ENCODE measurements around the gene GGNBP2.
A peak's percentile ranks its signal among the peaks of the same experiment; 100 is the strongest.

The GGNBP2 gene

DNA sequence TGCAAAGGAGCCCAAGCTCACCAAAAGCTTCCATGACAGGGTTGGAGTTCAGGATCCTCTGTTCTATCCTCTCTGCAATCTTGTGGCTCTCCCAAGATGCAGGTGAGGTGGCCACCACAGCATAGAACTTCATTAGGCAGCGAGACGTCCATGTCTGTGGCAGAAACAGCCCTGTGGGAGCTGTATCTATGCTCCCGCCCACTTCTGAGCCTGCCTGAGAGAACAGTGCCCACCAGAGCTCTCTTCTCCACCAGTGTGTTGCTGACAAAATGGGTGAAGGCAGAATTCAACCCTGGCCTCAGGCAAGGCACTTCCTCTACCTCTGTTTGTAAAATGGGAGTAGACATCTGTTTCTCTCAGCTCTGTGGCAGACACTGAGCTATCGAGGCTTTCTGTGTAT lies 28.9 kb upstream of the GGNBP2 start:
- DNase-seq: no peak

DNA sequence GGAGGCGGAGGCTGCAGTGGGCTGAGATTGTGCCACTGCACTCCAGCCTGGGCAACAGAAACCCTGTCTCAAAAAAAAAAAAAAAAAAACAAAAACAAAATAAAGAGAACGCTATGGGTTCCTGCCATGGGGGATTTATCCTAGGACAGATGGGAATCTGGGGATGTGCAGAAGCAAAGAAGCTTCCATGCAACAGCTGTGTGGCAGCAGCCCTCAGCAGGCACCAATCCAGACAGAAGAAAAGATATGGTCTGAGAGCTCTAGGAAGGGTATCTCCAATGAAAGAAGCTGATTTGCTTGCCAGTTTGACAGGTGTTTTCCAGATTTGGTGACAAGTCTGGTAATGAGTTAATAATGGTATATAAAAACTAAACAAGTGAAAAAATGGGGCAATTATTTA lies 21.6 kb upstream of the GGNBP2 start:
- no peak for DNase-seq

DNA sequence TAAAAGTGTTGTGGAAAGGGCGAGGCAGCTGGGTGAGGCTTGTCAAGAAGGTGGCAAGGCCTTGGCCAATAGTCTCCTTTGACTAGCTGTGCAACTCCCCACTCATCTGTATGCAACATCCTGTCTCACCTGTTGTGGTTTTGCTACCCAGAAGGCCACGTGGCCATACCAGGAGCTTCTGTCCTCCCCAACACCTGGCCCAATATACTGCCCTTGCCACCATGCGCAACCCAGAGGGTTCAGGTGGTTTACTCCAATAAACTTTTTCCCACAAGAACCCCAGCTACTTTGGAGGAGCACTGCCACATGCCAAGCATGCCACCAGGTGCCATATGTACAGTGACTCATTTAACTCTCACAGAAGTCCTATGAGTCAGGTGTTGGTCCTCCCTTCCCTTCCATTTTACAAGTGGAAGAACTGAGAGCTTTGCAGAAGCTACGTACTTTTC lies 20.3 kb upstream of the GGNBP2 start:
- no peak for DNase-seq

DNA sequence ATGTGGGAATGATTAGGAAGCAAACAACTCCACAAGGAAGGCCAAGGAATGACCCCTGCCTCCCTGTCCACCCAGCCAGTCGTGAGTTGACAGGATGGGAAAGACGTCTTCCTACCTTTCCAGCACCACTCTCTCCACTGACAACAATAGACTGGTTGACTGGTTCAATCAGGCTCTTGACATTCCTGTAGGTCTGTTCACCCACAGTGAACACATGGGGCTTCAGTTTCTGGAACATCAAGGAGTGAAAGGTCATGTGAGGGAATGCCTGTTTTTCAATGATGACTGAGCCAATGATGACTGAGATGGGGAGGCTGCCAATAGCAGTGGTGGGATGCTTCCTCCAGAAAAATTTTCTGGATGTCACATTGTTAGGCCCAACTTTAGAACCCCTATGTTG lies 19.6 kb upstream of the GGNBP2 start:
- no peak for DNase-seq

GRCh38 chr17:36525888-36526287 lies 18.8 kb upstream of the GGNBP2 start:
- no peak for DNase-seq

DNA sequence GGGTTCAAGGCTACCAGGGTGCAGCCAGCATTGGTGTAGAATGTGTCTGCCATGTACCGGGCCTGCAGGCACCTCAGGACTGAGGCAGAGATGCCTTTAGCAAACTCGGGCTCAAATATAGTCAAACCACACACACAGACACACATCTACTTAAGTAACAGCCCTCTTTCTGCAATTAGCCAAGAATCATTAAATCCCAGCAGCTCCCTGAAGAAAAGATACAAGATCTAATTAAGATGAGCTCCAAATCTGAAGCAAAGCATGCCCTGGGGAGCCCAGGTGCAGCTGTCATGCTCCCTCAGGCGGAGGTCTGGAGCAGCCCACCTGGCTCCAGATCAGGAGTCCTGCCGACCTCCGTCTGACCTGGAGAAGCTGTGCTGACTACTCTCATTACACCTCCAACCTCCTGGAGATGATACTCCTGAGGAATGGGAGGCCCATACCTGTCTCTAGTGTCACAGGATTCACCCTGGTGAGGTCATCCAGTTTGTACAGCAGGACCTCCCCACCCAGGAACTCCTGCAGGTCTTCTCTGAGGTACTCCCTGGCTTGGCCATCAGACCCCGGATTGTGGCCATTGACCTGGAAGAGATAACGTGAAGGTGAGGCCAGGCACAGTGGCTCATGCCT lies 17.0 kb upstream of the GGNBP2 start:
- no peak for DNase-seq

- DNase-seq: peak; percentile 73
These were observed 15.6 kb upstream of the GGNBP2 start for GRCh38 chr17:36529121-36529520.

DNA sequence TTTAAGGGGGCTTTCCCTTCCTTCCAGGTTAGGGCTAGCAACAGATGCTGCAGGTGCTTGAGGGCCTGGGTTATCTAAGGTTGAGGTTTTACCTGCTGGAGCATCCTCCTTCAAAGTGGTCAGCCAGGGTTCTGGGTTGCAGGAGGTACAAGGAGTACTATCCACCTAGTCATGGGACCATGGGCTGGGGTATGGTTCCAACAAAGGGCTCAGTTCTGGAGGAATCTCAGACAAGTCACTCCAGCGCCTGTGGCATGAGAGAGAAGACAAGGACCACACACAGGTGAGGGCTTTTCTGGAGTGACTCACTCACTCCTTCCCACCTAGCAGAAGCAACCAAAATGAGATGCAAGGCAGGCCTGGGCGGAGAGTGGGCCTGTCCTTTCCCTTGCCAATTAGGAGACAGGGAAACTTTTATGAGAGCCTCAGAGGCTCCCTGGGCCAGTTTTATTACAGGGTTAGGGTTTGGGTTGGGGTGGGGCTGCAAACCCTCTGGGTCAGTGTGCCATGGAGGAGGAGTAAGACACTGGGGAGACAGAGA lies 12.2 kb upstream of the GGNBP2 start:
- DNase-seq: no peak

DNA sequence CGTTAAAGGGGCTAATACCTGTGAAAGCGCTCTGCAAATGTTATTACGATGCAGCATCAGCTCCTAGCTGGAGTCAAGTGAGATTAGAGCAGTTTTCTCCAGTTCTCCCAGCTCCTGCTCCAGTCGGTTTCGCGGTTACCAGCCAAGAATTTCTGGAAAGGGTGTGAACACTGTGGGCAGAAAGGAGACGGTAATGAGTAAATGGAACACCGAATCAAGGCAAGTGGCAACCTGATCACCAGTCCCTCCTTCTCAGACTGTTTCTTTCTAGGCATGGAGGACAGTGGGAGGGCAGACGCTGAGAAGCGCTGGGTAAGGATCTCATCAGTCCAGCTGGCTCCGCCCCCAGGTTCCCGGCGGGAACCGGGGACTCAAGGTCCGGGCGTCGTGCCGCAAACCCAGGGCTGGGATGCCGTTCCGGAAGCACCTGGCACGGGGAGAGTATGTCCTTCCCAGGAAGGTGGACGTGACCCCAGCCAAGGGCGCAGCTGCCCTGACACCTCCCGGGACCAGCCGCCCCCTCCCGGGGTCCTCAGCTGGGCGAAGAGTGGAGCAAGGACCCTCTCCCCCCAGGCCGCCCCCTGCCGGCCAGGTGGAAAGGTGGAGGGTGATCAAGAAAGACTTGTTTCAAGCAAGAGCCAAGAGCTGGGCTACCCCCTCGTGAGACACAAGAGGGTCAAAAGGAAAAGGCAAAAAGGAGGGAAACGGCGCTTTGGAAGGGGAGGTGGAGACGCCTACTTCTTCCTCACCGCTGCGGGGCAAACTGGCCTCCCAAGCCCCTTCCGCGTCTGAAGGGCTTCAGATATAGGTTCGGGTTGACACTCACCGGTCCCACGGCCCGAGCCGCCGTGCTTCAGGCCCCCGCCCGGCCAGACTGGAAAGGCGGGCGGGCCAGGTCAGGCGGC lies 10.5 kb upstream of the GGNBP2 start:
- peak; percentile 64 for DNase-seq

- peak; percentile 91 for DNase-seq
These were observed 9.7 kb upstream of the GGNBP2 start, which contains the start of the genes MYO19 and PIGW for GRCh38 chr17:36534840-36535668. TSS of gene MYO19 (minus strand) at chr17:36534868. CDS start at chr17:36532538, 2,330 bp downstream. TSS of gene PIGW (plus strand) at chr17:36534987. CDS start at chr17:36537102, 2,115 bp downstream.

DNA sequence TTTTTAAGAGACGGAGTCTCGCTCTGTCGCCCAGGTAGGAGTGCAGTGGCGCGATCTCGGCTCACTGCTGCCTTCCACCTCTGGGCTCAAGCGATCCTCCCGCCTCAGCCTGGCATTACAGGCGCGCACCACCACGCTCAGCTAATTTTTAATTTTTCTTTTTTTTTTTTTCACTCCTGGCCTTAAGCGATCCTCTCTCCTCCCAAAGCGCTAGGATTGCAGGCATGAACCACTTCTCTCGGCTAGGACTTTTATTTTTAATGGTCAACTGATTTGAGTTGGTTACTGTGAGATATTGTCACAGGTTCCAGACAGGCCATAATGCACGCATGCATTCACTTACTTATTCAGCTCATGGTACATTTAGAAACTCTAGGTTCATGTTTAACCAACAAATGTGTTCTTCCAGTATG lies 9.0 kb upstream of the GGNBP2 start:
- DNase-seq: no peak

DNA sequence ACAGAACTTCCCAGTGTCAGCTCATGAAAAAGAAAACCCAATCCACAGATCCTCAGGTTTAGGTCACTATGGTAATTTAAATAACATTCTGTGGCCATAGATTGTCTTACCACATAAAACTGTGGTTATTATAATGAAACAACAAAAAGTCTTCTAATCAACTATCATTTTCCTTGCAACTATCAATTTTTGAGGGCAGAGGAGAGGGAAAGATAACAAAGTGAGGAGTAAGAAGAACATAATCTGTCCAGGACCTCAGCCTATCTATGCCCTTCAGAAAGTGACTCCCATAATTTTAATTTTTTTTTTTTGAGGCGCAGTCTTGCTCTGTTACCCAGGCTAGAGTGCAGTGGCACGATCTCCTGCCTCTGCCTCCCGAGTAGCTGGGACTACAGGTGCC lies 4.0 kb upstream of the GGNBP2 start:
- DNase-seq: no peak

GRCh38 chr17:36542755-36543154 lies 2.0 kb upstream of the GGNBP2 start:
- no peak for DNase-seq

GRCh38 chr17:36544044-36544306 lies 744 bp upstream of the GGNBP2 start:
- peak; percentile 44 for DNase-seq

DNA sequence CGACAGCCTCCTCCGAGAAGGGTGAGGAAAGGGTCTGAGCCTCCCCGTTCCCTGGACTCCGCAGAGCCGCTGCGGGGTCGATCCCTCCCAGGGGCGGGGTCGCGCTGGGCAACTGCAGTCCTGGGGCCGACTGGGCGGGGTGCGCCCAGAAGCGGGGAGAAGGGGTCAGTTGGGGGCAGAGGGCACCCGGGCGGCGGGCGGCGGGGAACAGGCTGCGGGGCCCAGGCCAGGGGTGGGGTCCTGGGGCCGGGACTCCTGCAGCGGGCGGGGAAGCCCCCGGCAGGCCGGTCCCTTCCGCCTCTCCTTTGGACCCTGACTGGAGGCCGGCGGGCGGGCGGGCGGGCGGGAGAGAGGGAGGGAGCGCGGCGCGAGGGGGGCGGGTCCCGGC lies 352 bp downstream of the GGNBP2 start:
- DNase-seq: no peak

DNA sequence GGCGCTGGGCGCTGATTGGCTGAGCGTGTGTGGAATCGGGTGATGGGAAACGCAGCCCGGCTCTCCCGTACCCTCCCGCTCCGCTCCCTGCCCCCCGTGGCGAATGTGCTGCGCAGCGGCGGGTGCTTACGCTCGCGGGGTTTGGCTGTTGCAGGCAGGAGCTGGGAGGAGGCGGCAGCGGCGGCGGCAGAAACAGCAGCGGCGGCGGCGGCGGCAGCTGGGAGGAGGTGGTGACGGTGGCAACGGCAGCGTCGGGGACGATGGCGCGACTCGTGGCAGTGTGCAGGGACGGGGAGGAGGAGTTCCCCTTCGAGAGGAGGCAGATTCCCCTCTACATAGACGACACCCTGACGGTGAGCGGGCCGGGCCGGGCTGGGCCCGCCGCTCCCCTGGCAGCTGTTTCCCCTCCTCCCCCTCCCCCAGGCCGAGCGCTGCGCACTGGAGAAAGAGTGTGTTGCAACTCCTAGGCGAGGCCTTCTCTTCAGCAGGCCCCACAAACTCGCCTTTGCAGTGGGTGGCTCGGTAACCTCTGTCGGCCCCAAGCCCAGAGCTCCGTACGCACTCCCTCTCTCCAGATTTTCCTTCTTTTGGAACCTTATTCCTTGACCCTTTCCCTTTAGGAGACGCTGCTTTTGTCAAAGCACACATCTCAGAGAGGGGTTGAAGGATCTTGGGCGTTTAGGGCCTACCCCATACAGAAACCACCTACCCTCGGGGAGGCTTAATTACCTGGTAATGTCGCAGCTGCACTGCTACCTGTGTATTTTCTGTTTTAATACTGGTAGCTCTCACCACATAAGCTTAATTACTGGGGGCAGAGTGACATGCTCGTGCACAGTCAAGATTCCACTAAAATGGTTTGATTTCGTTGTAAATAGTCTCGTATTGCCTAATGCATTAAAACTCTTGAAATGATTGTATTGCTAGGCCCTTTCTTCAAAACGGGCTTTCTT lies 1.0 kb downstream of the GGNBP2 start:
- DNase-seq: peak; percentile 98

DNA sequence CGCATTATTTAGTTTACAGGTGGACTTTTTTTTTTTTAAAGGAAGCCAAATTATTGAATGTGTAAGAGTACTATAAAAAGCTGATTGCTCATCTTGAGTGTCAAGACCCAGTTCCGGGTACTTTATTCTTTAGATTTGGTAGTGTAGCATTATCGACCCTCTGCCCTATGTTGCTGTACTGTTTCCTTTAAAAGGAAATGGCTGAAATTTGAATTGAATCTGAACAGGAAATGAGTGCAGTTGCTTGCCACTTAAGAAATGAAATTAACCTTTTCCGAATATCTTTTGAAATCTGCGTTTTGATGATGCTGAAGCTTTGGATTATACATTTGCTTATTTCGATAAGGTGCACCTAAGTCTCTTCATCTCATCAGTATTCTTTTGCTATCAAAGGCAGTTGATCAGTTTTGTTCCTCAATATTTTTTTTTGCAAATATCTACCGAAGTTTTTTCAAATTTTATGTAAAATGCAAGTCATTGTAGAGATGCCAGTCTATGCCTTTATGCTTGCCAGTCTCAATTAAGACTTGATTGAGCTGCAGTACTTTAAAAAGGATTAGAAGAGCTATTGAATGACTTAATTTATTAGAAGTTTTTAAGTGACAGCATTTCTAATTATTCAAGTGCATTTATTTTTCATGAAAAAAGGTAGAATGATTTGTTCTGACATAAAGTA lies 1.8 kb downstream of the GGNBP2 start:
- no peak for DNase-seq

- no peak for DNase-seq
These were observed 3.1 kb downstream of the GGNBP2 start for GRCh38 chr17:36547776-36548175.

- no peak for DNase-seq
These were observed 6.0 kb downstream of the GGNBP2 start for GRCh38 chr17:36550491-36551417.

DNA sequence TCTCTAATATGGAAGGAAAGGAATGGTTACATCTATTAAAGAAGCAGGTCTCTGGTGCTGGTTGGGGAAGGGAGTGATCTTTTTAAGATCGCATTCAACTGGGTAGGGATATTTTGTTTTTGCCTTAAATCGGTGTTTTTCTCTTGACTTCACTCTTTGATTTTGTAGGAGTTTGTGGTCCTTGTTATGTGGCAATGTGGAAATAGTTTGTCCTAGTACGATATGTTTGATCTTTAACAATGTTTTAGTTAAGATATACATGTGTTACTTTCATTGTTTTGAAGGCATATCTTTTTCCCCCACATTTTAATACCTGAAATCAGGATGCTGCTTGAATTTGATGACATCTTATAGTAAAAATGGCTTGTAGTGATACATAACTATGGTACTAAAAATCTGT lies 8.7 kb downstream of the GGNBP2 start:
- DNase-seq: no peak
